Measurements from ENCODE around the gene SGTA. TPM values are rescaled to one million over a fixed set of nuclear protein-coding genes. Genes with fewer than 3 reads are reported as not detected.

SGTA gene
- total RNA-seq, 2 experiments from 2014 or later: 45.6 to 46.2 TPM

DNA sequence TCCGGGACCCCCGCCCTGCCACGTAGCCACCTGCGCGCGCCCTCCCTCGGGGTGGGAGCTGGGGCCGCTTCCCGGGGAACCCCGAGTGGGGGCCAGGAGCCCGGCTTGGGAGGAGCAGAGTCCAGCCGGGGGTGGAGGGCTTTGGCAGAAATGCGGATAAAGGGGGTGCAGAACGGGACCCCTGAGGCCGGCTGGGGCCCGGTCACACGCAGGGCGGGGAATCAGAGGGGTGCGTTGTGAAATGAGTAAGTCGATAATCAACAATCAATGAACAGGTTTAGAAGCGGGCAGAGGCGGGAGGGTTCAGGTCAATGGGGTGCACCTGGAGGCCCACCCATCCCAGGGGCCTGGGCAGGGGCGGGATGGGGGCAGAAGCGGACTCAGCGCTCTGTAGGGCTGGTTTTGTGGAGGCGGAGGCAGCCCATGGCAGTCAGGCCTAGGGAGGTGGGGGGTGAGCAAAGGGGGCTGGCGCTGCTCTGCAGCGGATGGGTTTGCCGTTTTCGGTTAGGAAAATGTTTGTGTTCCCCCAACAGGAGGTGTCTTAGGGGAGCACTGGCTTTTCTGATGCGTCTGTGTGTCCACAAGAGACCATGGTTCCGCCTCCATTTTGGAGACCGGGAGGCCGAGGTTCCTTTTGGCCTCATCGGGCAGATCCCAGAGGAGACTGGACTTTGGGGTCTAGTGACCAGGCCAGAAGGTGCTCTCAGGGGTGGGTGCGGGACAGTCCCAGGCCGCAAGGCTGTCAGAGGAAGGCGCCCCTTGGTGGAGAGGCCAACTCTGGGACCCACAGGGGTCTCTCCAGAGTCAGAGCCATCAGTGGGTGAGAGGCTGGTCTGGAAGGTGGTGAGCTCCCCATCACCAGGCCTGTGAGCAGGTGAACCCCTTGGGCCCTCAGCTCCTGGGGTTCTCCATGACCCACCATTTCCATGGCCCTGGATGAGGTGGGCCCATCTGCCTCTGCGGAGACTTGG, 61.2 kb downstream of the SGTA start:
- Mint-ChIP-seq H3K27ac (no peak overlapping the region), H3K36me3 (no peaks in the 10 kb centered on the region), H3K4me1 (ENCODE audit: low read depth) (no peaks in the 10 kb centered on the region), H3K4me3 (peak overlapping the region; percentile 23), H3K9me3 (no peaks in the 10 kb centered on the region), H3K27me3 (peaks cover 23% of the 10 kb centered on the region)
- intact Hi-C loops (cut with micrococcal nuclease): no loop called here
- POLR2A ChIA-PET: interaction anchor here (0.5 kb wide), 1 partner anchor 150 kb away, joined by 5 read pairs; no protein-coding TSS in a partner anchor
- CTCF ChIA-PET: no interaction called here
- no peak for DNase-seq

- ChIA-PET POLR2A (no interaction called here), CTCF (no interaction called here)
- intact Hi-C loops (cut with micrococcal nuclease): no loop called here
- H3K4me3 Mint-ChIP-seq: peak within 1 kb of the TSS; percentile 23
- peaks cover under 1% of the 10 kb centered on the region for H3K9me3 Mint-ChIP-seq
- no peaks in the 10 kb centered on the region for H3K36me3 Mint-ChIP-seq
- DNase-seq: no peak
- no peaks in the 10 kb centered on the region for H3K4me1 Mint-ChIP-seq (ENCODE audit: low read depth)
- peaks cover 20% of the 10 kb centered on the region for H3K27me3 Mint-ChIP-seq
- no peak within 1 kb of the TSS for H3K27ac Mint-ChIP-seq
Measured at GRCh38 chr19:2720777-2721569, 62.1 kb downstream of the SGTA start, which contains the start of gene DIRAS1. Gene DIRAS1, minus strand, starts transcription at chr19:2721372. Its CDS starts 3,566 bp downstream, at chr19:2717806.

DNA sequence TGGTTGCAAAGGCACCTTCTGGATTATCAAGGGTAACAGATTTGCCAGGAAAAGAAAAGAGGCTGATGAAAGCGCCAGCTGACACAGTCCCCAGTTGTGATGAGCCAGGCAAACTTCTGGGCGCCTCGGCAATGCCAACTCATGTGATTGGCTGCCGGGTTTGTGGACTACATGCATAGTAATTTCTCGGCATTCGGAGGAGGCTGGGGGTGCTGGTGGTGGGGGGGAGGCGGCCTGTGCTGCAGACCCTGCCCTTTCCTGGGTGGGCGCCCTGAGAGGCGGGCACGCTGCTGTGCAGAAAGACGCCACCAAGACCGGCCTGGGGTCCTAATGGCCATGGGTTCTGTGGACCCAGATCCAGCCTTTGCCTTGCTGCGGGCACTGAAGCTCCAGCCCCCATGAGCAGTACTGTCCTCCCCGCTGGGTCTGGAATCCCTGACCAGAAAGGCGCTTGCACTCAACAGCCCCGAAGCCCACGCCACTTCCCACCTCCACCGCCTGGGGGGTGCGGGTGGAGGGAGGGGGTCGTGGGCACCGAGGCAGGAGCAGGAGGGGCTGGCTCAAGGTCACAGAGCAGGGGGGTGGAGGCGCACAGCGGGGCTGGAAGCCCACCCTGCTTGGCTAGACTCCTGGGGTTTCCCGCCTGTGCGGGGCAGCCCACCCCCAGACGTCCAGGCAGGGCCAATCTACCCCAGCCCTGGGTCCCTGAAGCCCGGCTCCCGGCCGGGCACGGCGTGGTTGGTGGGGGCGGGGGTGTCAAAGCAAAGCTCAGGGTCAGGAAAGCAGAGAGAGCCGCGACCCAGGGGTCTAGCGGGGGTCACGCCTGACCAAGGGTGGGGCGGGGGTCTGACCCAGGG, 62.9 kb downstream of the SGTA start:
- Mint-ChIP-seq H3K4me1 (ENCODE audit: low read depth) (no peaks in the 10 kb centered on the region), H3K9me3 (peaks cover 8% of the 10 kb centered on the region), H3K36me3 (no peaks in the 10 kb centered on the region), H3K27me3 (peaks cover 24% of the 10 kb centered on the region), H3K27ac (no peak overlapping the region), H3K4me3 (peak overlapping the region; percentile 39)
- intact Hi-C loops (cut with micrococcal nuclease): no loop called here
- ChIA-PET CTCF (no interaction called here), POLR2A (interaction anchor here (0.5 kb wide), 1 partner anchor 29 kb away, joined by 3 read pairs; no protein-coding TSS in a partner anchor)
- no peak for DNase-seq

DNA sequence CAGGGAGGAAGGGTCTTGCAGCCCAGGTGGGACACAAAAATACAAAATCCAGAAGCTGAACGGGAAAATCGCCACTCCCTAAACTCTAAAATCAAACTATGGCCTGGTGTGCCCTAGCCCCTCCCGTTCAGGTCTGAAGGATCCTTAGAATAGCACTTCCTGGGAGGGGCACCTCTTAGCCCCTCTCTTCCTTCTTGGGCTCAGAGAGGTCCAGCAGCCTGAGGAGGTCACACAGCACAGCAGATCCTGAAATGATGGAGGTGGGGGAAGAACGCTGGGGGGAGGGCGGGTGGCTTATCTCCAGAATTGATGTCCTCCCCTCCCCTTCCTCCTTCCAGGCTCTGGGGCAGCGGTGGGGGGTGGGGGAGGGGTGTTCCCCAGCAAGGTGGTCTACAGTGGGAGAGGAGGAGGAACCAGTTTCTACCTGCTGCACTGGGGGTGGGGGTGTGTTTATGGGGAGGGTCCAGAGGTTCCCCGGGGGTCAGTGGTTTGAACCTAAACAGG, 63.8 kb downstream of the SGTA start:
- DNase-seq: no peak
- Mint-ChIP-seq H3K9me3 (peaks cover 11% of the 10 kb centered on the region), H3K4me3 (no peak overlapping the region), H3K27me3 (peaks cover 23% of the 10 kb centered on the region), H3K4me1 (ENCODE audit: low read depth) (no peaks in the 10 kb centered on the region), H3K27ac (no peak overlapping the region), H3K36me3 (no peaks in the 10 kb centered on the region)
- ChIA-PET POLR2A (no interaction called here), CTCF (no interaction called here)
- intact Hi-C loops (cut with micrococcal nuclease): no loop called here

GRCh38 chr19:2717638-2718541, 65.2 kb downstream of the SGTA start:
- Mint-ChIP-seq H3K36me3 (no peaks in the 10 kb centered on the region), H3K9me3 (peaks cover 11% of the 10 kb centered on the region), H3K4me3 (no peak overlapping the region), H3K27me3 (peaks cover 21% of the 10 kb centered on the region), H3K4me1 (ENCODE audit: low read depth) (no peaks in the 10 kb centered on the region), H3K27ac (no peak overlapping the region)
- intact Hi-C loops (cut with micrococcal nuclease): no loop called here
- ChIA-PET CTCF (interaction anchor here (0.7 to 1.9 kb wide), 2 partner anchors 70 to 82 kb away, joined by 3 to 5 read pairs; no protein-coding TSS in a partner anchor), POLR2A (no interaction called here)
- no peak for DNase-seq

GRCh38 chr19:2716722-2717637, 66.1 kb downstream of the SGTA start:
- CTCF ChIA-PET: interaction anchor here (1.9 kb wide), 1 partner anchor 69 kb away, joined by 5 read pairs; no protein-coding TSS in a partner anchor
- no peak overlapping the region for H3K27ac Mint-ChIP-seq
- peaks cover 11% of the 10 kb centered on the region for H3K9me3 Mint-ChIP-seq
- no peak overlapping the region for H3K4me3 Mint-ChIP-seq
- no peaks in the 10 kb centered on the region for H3K4me1 Mint-ChIP-seq (ENCODE audit: low read depth)
- H3K27me3 Mint-ChIP-seq: peaks cover 17% of the 10 kb centered on the region
- POLR2A ChIA-PET: no interaction called here
- intact Hi-C loops (cut with micrococcal nuclease): no loop called here
- no peaks in the 10 kb centered on the region for H3K36me3 Mint-ChIP-seq
- DNase-seq: no peak

- intact Hi-C loops (cut with micrococcal nuclease): no loop called here
- ChIA-PET CTCF (interaction anchor here (1.9 kb wide), 1 partner anchor 68 kb away, joined by 5 read pairs; no protein-coding TSS in a partner anchor), POLR2A (no interaction called here)
- DNase-seq: no peak
- Mint-ChIP-seq H3K27me3 (peaks cover 13% of the 10 kb centered on the region), H3K27ac (no peak overlapping the region), H3K36me3 (no peaks in the 10 kb centered on the region), H3K9me3 (peaks cover 11% of the 10 kb centered on the region), H3K4me1 (ENCODE audit: low read depth) (no peaks in the 10 kb centered on the region), H3K4me3 (no peak overlapping the region)
Measured at GRCh38 chr19:2716275-2716650, 66.8 kb downstream of the SGTA start.

DNA sequence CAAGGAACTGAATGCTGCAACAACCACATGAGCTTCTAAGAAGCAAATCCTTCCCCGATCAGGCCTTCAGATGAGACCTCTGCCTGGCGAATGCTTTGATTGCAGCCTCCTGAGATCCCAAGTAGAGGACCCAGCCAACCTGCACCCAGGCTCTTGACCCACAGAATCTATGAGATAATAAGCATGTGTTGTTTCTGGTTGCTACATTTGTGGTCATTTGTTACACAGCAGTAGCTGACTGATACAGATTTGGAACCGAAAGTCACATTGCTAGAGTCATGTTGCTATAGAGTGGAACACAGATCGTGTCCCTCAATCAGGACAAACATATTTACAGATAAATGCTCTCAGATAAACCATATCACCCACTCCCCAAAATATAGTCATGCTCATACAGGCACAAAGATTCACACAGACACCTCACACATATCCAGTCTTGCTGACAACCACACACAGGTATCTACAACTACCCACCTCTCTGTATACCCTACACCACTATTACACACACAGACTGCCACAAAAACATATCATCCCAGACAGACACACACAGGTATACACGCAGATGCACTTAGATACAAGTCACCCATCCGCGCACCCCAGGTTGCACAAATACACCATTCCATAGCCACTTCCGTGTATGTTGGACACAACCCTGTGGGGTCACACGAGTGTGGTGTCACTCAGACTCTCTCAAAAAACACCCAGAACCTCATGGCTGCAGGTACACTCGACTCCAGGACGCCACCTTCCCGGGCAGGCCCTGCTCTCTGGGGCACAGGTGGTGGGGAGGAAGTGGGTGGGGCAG, 67.4 kb downstream of the SGTA start:
- no peak overlapping the region for H3K27ac Mint-ChIP-seq
- no peaks in the 10 kb centered on the region for H3K36me3 Mint-ChIP-seq
- H3K27me3 Mint-ChIP-seq: peaks cover 13% of the 10 kb centered on the region

GRCh38 chr19:2714531-2715269, 68.4 kb downstream of the SGTA start:
- CTCF ChIA-PET: no interaction called here
- no peak overlapping the region for H3K27ac Mint-ChIP-seq
- no peak overlapping the region for H3K4me3 Mint-ChIP-seq
- H3K27me3 Mint-ChIP-seq: peaks cover 8% of the 10 kb centered on the region
- no peaks in the 10 kb centered on the region for H3K4me1 Mint-ChIP-seq (ENCODE audit: low read depth)
- DNase-seq: no peak
- H3K36me3 Mint-ChIP-seq: no peaks in the 10 kb centered on the region
- intact Hi-C loops (cut with micrococcal nuclease): no loop called here
- POLR2A ChIA-PET: no interaction called here
- H3K9me3 Mint-ChIP-seq: peaks cover 11% of the 10 kb centered on the region

More for the DNA sequence above, 67.4 kb downstream of the SGTA start:
- ChIA-PET POLR2A (no interaction called here), CTCF (no interaction called here)
- no peak for DNase-seq
- intact Hi-C loops (cut with micrococcal nuclease): no loop called here
- peaks cover 11% of the 10 kb centered on the region for H3K9me3 Mint-ChIP-seq
- H3K4me1 Mint-ChIP-seq (ENCODE audit: low read depth): no peaks in the 10 kb centered on the region
- H3K4me3 Mint-ChIP-seq: no peak overlapping the region

Data from activated CD4-positive, alpha-beta memory T cell treated with anti-CD3 and anti-CD28 coated beads for 36 hours (primary cell).